GM18526 (cell line): ENCODE data around the gene TTC23L.

ENCODE experiments used
- POLR2A ChIP-seq: IDR thresholded peaks from 3 replicates; pipeline ENCODE4 v1.6.1; 2011; ENCODE audit not compliant: insufficient read length; ENCODE audit errors: extremely low read depth

TTC23L gene

GRCh38 chr5:34838785-34839714 lies at the start of gene TTC23L:
Gene TTC23L, plus strand, starts transcription at chr5:34839164. Its CDS starts 1,508 bp downstream, at chr5:34840672.
- peak; percentile 37 for TF ChIP-seq POLR2A

GRCh38 chr5:34789639-34790038 lies 49.3 kb upstream of the TTC23L start:
- TF ChIP-seq POLR2A, result no peak

- no peak for TF ChIP-seq POLR2A
These were observed 48.9 kb upstream of the TTC23L start for GRCh38 chr5:34790069-34790468.

GRCh38 chr5:34791761-34792244 lies 47.2 kb upstream of the TTC23L start:
- TF ChIP-seq POLR2A, result no peak

GRCh38 chr5:34802834-34803563 lies 36.0 kb upstream of the TTC23L start:
- no peak for TF ChIP-seq POLR2A

- no peak for TF ChIP-seq POLR2A
These were observed 34.8 kb upstream of the TTC23L start for GRCh38 chr5:34803974-34804732.

GRCh38 chr5:34804913-34805312 lies 34.1 kb upstream of the TTC23L start:
- TF ChIP-seq POLR2A, result no peak

GRCh38 chr5:34806532-34806931 lies 32.4 kb upstream of the TTC23L start:
- TF ChIP-seq POLR2A, result no peak

GRCh38 chr5:34811706-34812105 lies 27.3 kb upstream of the TTC23L start:
- no peak for TF ChIP-seq POLR2A

- TF ChIP-seq POLR2A, result no peak
These were observed 25.5 kb upstream of the TTC23L start for GRCh38 chr5:34813509-34813908.

GRCh38 chr5:34817558-34818351 lies 21.2 kb upstream of the TTC23L start:
- no peak for TF ChIP-seq POLR2A

- TF ChIP-seq POLR2A, result no peak
These were observed 20.2 kb upstream of the TTC23L start for GRCh38 chr5:34818717-34819116.

GRCh38 chr5:34820593-34820992 lies 18.4 kb upstream of the TTC23L start:
- TF ChIP-seq POLR2A, result no peak

- TF ChIP-seq POLR2A, result no peak
These were observed 15.8 kb upstream of the TTC23L start for GRCh38 chr5:34822956-34823715.

GRCh38 chr5:34826347-34826746 lies 12.6 kb upstream of the TTC23L start:
- TF ChIP-seq POLR2A, result no peak
